Small intestine (tissue), 7 donors: ENCODE results near the gene SMOC2. TPM values are rescaled to one million over a fixed set of nuclear protein-coding genes. Genes with fewer than 3 reads are reported as not detected.

ENCODE experiments used
- DNase-seq, 2 donors: peaks; one replicate each; pipeline versions ENCODE4 v3.0.0 to v3.0.0-alpha.2; 2013
- FAIRE-seq: peaks from 2 replicates; lab custom pipeline; 2012; peaks lifted over from hg19 to GRCh38; lab: Jason Lieb, UNC
- H3K27ac ChIP-seq, 3 donors: one replicate each; pipeline ENCODE4 v1.5.1; 2013; ENCODE audit warnings: low read length in 2 of 3, mild to moderate bottlenecking in 2 of 3, control low read depth in 1 of 3, inconsistent platforms in 1 of 3, low read depth in 1 of 3, moderate library complexity in 1 of 3
- H3K27me3 ChIP-seq, 3 donors: one replicate each; pipeline ENCODE4 v1.6.1; 2013; ENCODE audit warnings: low read length in 3 of 3, inconsistent platforms in 1 of 3; ENCODE audit not compliant: control insufficient read depth in 3 of 3, insufficient read depth in 3 of 3
- H3K36me3 ChIP-seq, 3 donors: one replicate each; pipeline ENCODE4 v1.6.1; 2013; ENCODE audit warnings: low read length in 3 of 3, inconsistent platforms in 1 of 3, low read depth in 1 of 3, mild to moderate bottlenecking in 1 of 3, moderate library complexity in 1 of 3; ENCODE audit not compliant: control insufficient read depth in 3 of 3, insufficient read depth in 2 of 3
- H3K4me1 ChIP-seq, 3 donors: one replicate each; pipeline ENCODE4 v1.6.1; 2013; ENCODE audit warnings: low read length in 2 of 3, inconsistent platforms in 1 of 3, low read depth in 1 of 3, mild to moderate bottlenecking in 1 of 3, moderate library complexity in 1 of 3; ENCODE audit not compliant: control insufficient read depth in 3 of 3, insufficient read depth in 2 of 3
- H3K4me3 ChIP-seq, 3 donors: one replicate each; pipeline ENCODE4 v1.5.1; 2013; ENCODE audit warnings: low read length in 3 of 3, control low read depth in 1 of 3, inconsistent platforms in 1 of 3, low read depth in 1 of 3, mild to moderate bottlenecking in 1 of 3, moderate library complexity in 1 of 3
- H3K9me3 ChIP-seq, 2 donors: one replicate each; pipeline ENCODE4 v1.6.1; 2013; ENCODE audit warnings: low read depth in 1 of 2, low read length in 1 of 2; ENCODE audit not compliant: control insufficient read depth in 2 of 2, insufficient read depth in 1 of 2
- WGBS, 3 donors: extraction: QIAGEN DNeasy Blood & Tissue Kit; methylation state at CpG; one replicate each; pipeline ENCODE4 v1.1.7; 2013; 5-methylcytosine and 5-hydroxymethylcytosine counted together
- polyA plus RNA-seq, 4 donors: library from polyadenylated mRNA; stranded (reverse) in 3 of 4; unstranded in 1 of 4; fragments of 200-250 nt in 3 of 4; fragments of 120-200 nt in 1 of 4; gene quantifications; one replicate each; pipeline versions ENCODE4 v1.2.1 to v1.2.3, GENCODE V29; 2013
- donor health status: healthy with polysubstance abuse.
- donor health status: control.
- donor health status: control.
- donor health status: Bipolar disorder and iron deficiency.
- donor health status: healthy.

The SMOC2 gene
- polyA plus RNA-seq, 4 donors, result 0.89 to 56.7 (median 4.0) TPM

- Histone ChIP-seq H3K4me3 (no peak overlapping the region), H3K4me1 (no peaks in the 10 kb centered on the region), H3K9me3 (peaks cover 0 to 10% of the 10 kb centered on the region in 2 donors), H3K36me3 (no peaks in the 10 kb centered on the region), H3K27me3 (peaks cover 0 to 2% (median 0%) of the 10 kb centered on the region in 3 donors), H3K27ac (no peak overlapping the region)
- 53 to 70% (median 65%) methylated on average over 5 of the region's 5 CpGs for WGBS, 3 donors
- FAIRE-seq, result no peak
- DNase-seq, result no peak
These were observed 267.5 kb downstream of the SMOC2 start for GRCh38 chr6:168708526-168708925.

GRCh38 chr6:168708984-168709383 is 268.0 kb downstream of the SMOC2 start:
- no peak for FAIRE-seq
- H3K4me1 ChIP-seq, result no peaks in the 10 kb centered on the region
- H3K27ac ChIP-seq, result no peak overlapping the region
- no peak for DNase-seq
- peaks cover 0 to 2% (median 0%) of the 10 kb centered on the region in 3 donors for H3K27me3 ChIP-seq
- 19 to 55% (median 47%) methylated on average over 2 of the region's 2 CpGs for WGBS, 3 donors
- no peak overlapping the region for H3K4me3 ChIP-seq
- H3K36me3 ChIP-seq, result no peaks in the 10 kb centered on the region
- H3K9me3 ChIP-seq, result peaks cover 0 to 10% of the 10 kb centered on the region in 2 donors

- FAIRE-seq, result no peak
These were observed 268.4 kb downstream of the SMOC2 start for GRCh38 chr6:168709390-168709789.

GRCh38 chr6:168709991-168710390 is 269.0 kb downstream of the SMOC2 start:
- 84 to 89% (median 84%) methylated on average over 9 of the region's 9 CpGs for WGBS, 3 donors
- peaks cover 0 to 10% of the 10 kb centered on the region in 2 donors for H3K9me3 ChIP-seq
- no peak overlapping the region for H3K4me3 ChIP-seq
- H3K36me3 ChIP-seq, result no peaks in the 10 kb centered on the region
- H3K27ac ChIP-seq, result no peak overlapping the region
- FAIRE-seq (no peak), DNase-seq (no peak)
- H3K27me3 ChIP-seq, result peaks cover 0 to 2% (median 0%) of the 10 kb centered on the region in 3 donors
- H3K4me1 ChIP-seq, result no peaks in the 10 kb centered on the region

More at GRCh38 chr6:168709390-168709789, 268.4 kb downstream of the SMOC2 start:
- Histone ChIP-seq H3K27me3 (peaks cover 0 to 2% (median 0%) of the 10 kb centered on the region in 3 donors), H3K4me3 (no peak overlapping the region), H3K27ac (no peak overlapping the region), H3K36me3 (no peaks in the 10 kb centered on the region), H3K9me3 (peaks cover 0 to 10% of the 10 kb centered on the region in 2 donors), H3K4me1 (no peaks in the 10 kb centered on the region)
- WGBS, 3 donors, result 71 to 79% (median 77%) methylated on average over 8 to 9 of the region's 9 CpGs
- DNase-seq, result no peak

GRCh38 chr6:168711049-168711640 is 270.2 kb downstream of the SMOC2 start:
- no peak for DNase-seq
- Histone ChIP-seq H3K9me3 (peaks cover 0 to 3% of the 10 kb centered on the region in 2 donors), H3K27ac (no peak overlapping the region), H3K36me3 (no peaks in the 10 kb centered on the region), H3K4me3 (no peak overlapping the region), H3K27me3 (peaks cover 0 to 2% (median 0%) of the 10 kb centered on the region in 3 donors), H3K4me1 (no peaks in the 10 kb centered on the region)
- no peak for FAIRE-seq
- 53 to 70% (median 69%) methylated on average over 5 of the region's 5 CpGs for WGBS, 3 donors

GRCh38 chr6:168711666-168712300 is 270.8 kb downstream of the SMOC2 start:
- no peak overlapping the region for H3K4me3 ChIP-seq
- DNase-seq (no peak), FAIRE-seq (no peak)
- H3K27me3 ChIP-seq, result peaks cover 0 to 1% (median 0%) of the 10 kb centered on the region in 3 donors
- H3K36me3 ChIP-seq, result no peaks in the 10 kb centered on the region
- no peaks in the 10 kb centered on the region for H3K9me3 ChIP-seq
- no peak overlapping the region for H3K27ac ChIP-seq
- H3K4me1 ChIP-seq, result no peaks in the 10 kb centered on the region
- WGBS, 3 donors, result 88 to 92% (median 92%) methylated on average over 11 of the region's 11 CpGs

- no peak overlapping the region for H3K27ac ChIP-seq
- H3K36me3 ChIP-seq, result no peaks in the 10 kb centered on the region
- H3K4me1 ChIP-seq, result no peaks in the 10 kb centered on the region
- no peaks in the 10 kb centered on the region for H3K27me3 ChIP-seq
- FAIRE-seq (no peak), DNase-seq (no peak)
- WGBS, 3 donors, result 55 to 68% (median 64%) methylated on average over 5 of the region's 5 CpGs
- no peaks in the 10 kb centered on the region for H3K9me3 ChIP-seq
- no peak overlapping the region for H3K4me3 ChIP-seq
These were observed 272.0 kb downstream of the SMOC2 start for GRCh38 chr6:168712993-168713392.

GRCh38 chr6:168713839-168714238 is 272.9 kb downstream of the SMOC2 start:
- DNase-seq (peak; percentile 81 to 85), FAIRE-seq (no peak)
- Histone ChIP-seq H3K36me3 (no peaks in the 10 kb centered on the region), H3K27me3 (no peaks in the 10 kb centered on the region), H3K9me3 (no peaks in the 10 kb centered on the region), H3K4me1 (no peaks in the 10 kb centered on the region), H3K4me3 (no peak overlapping the region), H3K27ac (no peak overlapping the region)
- 30 to 71% (median 54%) methylated on average over 3 of the region's 3 CpGs for WGBS, 3 donors
